Esophagus squamous epithelium (tissue), 5 donors: Measurements from ENCODE around the gene TSPAN14. TPM values are rescaled to one million over a fixed set of nuclear protein-coding genes. Genes with fewer than 3 reads are reported as not detected.

Experiments used
- DNase-seq: peaks from one replicate; lab custom pipeline; 2025; lab: John Stamatoyannopoulos, UW
- H3K27ac ChIP-seq, 4 donors: fragments of 200-600 bp; sonication (generic); one replicate each; pipeline ENCODE4 v1.5.1; 2016 to 2019; ENCODE audit warnings: mild to moderate bottlenecking in 1 of 4
- H3K27me3 ChIP-seq, 4 donors: fragments of 200-600 bp; sonication (generic); 1 replicate in 3 of 4; 2 replicates in 1 of 4; pipeline versions ENCODE4 v1.5.1 to v1.6.0; 2017 to 2021; ENCODE audit warnings: antibody characterized with exemption in 1 of 4
- H3K36me3 ChIP-seq, 3 donors: fragments of 200-600 bp; sonication (generic); one replicate each; pipeline ENCODE4 v1.5.1; 2016 to 2019
- H3K4me1 ChIP-seq, 3 donors: fragments of 200-600 bp; sonication (generic); one replicate each; pipeline ENCODE4 v1.5.1; 2017 to 2019
- H3K4me3 ChIP-seq, 4 donors: fragments of 200-600 bp; sonication (generic); 1 replicate in 3 of 4; 2 replicates in 1 of 4; pipeline ENCODE4 v1.5.1; 2016 to 2019; ENCODE audit warnings: mild to moderate bottlenecking in 2 of 4, moderate library complexity in 1 of 4
- H3K9me3 ChIP-seq, 3 donors: fragments of 200-600 bp; sonication (generic); one replicate each; pipeline ENCODE4 v1.5.1; 2016 to 2019
- POLR2A ChIP-seq, 4 donors: fragments of 450-650 bp; IDR thresholded peaks; one replicate each; pipeline ENCODE4 v1.6.1; 2017; ENCODE audit warnings: antibody characterized with exemption in 4 of 4, mild to moderate bottlenecking in 4 of 4, moderate library complexity in 3 of 4
- WGBS, 2 donors: methylation state at CpG; one replicate each; pipeline ENCODE4 v1.1.5; 2018; 5-methylcytosine and 5-hydroxymethylcytosine counted together
- intact Hi-C: fragments of 100-400 bp; cut with DNase I; formaldehyde crosslinking; loops from one replicate; pipeline ENCODE4 v1.15.0; 2022
- total RNA-seq, 4 donors: library from RNA; depleted of rRNA; stranded (reverse); fragments of >200 nt; gene quantifications; one replicate each; pipeline ENCODE4 v1.1.0, GENCODE V29; 2016
- TF ChIP-seq, protein P1 (sequence below), 6 experiments: fragments of 450-650 bp in 4 of 6; fragments of 200-600 bp in 2 of 6; sonication (generic) in 2 of 6; IDR thresholded peaks; one replicate each; pipeline ENCODE4 v1.5.1; 2016 to 2019; ENCODE audit warnings: antibody characterized with exemption in 6 of 6, mild to moderate bottlenecking in 4 of 6, moderate library complexity in 4 of 6
- donor health status: DM: yes; HTN: yes; CAD: no.

TSPAN14 gene
- total RNA-seq, 4 donors from 2014 or later: 66.4 to 118 (median 89.8) TPM

DNA sequence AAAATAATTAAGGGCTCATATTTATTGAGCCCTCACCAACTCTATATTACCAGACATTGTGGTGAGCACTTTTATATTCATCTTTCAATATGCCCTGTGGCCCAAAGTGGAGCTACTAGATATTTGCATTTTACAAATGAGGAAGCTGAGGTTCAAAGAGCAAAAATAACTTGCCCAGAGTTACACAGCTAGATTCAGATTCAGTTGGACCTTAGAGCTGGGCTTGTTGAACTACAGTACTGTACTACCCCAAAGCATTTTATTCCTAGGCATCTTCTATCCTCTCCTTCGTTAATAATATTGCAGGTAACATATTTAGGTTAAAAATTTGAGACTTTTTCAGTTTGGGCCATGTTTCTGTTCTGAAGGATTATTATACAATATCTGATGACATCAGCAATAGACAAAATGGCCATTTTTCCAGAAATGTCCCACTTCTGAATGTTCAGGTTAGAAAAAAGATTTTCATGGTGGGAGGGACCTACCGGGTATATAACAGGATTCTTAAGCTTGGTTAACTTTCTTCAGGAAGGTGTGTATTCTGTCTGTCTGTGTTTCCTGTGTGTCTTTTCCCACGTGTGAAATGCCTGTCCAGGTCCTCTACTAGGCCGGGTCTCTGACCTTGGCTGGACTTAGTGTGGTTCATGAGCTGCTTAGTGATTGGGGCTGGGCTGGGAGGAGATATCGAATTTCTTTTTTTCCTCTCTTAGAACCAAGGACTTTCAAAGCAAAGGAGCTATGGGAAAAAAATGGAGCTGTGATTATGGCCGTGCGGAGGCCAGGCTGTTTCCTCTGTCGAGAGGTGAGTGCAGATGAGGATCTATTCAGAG is 32.2 kb upstream of the TSPAN14 start:
- WGBS, 2 donors: 80 to 83% methylated on average over 6 to 8 of the region's 8 CpGs
- Histone ChIP-seq H3K4me1 (peaks cover 0 to 27% (median 0%) of the 10 kb centered on the region in 3 donors), H3K27me3 (no peaks in the 10 kb centered on the region), H3K27ac (no peak overlapping the region), H3K9me3 (no peaks in the 10 kb centered on the region), H3K36me3 (peaks cover 9 to 71% (median 23%) of the 10 kb centered on the region in 3 donors), H3K4me3 (no peak overlapping the region)
- TF ChIP-seq, protein P1, sequence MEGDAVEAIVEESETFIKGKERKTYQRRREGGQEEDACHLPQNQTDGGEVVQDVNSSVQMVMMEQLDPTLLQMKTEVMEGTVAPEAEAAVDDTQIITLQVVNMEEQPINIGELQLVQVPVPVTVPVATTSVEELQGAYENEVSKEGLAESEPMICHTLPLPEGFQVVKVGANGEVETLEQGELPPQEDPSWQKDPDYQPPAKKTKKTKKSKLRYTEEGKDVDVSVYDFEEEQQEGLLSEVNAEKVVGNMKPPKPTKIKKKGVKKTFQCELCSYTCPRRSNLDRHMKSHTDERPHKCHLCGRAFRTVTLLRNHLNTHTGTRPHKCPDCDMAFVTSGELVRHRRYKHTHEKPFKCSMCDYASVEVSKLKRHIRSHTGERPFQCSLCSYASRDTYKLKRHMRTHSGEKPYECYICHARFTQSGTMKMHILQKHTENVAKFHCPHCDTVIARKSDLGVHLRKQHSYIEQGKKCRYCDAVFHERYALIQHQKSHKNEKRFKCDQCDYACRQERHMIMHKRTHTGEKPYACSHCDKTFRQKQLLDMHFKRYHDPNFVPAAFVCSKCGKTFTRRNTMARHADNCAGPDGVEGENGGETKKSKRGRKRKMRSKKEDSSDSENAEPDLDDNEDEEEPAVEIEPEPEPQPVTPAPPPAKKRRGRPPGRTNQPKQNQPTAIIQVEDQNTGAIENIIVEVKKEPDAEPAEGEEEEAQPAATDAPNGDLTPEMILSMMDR (IDR thresholded peaks at IDR 0.05): no peak
- no peak for TF ChIP-seq POLR2A (IDR thresholded peaks at IDR 0.05)
- intact Hi-C loops: no loop called here
- DNase-seq: no peak

DNA sequence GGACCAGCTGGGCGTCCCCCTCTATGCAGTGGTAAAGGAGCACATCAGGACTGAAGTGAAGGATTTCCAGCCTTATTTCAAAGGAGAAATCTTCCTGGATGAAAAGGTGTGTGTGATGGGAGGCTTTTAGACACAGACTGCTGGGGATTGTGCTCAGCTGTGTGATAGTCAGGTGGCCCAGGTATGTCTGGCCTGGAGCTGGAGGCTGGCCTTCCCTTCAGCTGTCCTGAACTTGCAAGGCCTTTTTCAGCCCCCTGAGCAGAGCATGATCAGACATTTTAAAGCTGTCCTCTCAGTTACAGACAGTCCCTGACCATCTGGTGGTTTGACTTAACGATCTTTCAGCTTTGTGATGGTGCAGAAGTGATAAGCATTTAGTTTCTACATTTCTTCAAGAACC is 28.2 kb upstream of the TSPAN14 start:
- no peak for DNase-seq
- intact Hi-C loops: no loop called here
- Histone ChIP-seq H3K27ac (no peak overlapping the region), H3K4me3 (no peak overlapping the region), H3K36me3 (peaks cover 9 to 91% (median 34%) of the 10 kb centered on the region in 3 donors), H3K4me1 (peaks cover 0 to 23% (median 4%) of the 10 kb centered on the region in 3 donors), H3K27me3 (no peaks in the 10 kb centered on the region), H3K9me3 (no peaks in the 10 kb centered on the region)
- TF ChIP-seq POLR2A (IDR thresholded peaks at IDR 0.05): no peak
- TF ChIP-seq, protein P1 (IDR thresholded peaks at IDR 0.05): no peak
- WGBS, 2 donors: 83 to 93% methylated on average over 1 of the region's 2 CpGs

DNA sequence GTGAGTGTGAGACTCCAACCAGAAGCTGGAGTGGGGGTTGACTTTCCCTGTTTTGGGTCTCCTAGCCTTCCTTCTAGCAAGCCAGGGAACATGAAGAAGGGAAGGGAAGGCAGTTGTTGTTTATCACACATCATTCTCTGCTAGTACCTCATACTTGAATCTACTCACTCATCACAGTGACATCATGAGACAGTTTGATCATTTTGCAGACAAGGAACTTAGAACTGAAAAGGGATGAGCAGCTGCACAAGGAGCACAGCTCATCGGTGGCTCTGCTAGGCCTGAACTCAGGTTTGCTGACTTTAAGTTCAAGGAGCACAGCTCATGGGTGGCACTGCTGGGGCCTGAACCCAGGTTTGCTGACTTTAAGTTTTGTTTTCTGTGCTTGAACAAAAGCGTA is 26.6 kb upstream of the TSPAN14 start:
- peaks cover 9 to 91% (median 20%) of the 10 kb centered on the region in 3 donors for H3K36me3 ChIP-seq
- no peak overlapping the region for H3K27ac ChIP-seq
- H3K4me1 ChIP-seq: peaks cover 0 to 23% (median 4%) of the 10 kb centered on the region in 3 donors
- TF ChIP-seq, protein P1 (IDR thresholded peaks at IDR 0.05): no peak
- TF ChIP-seq POLR2A (IDR thresholded peaks at IDR 0.05): no peak
- intact Hi-C loops: no loop called here
- no peak overlapping the region for H3K4me3 ChIP-seq
- 90 to 94% methylated on average over 2 of the region's 2 CpGs for WGBS, 2 donors
- H3K27me3 ChIP-seq: no peaks in the 10 kb centered on the region
- no peak for DNase-seq
- H3K9me3 ChIP-seq: no peaks in the 10 kb centered on the region

DNA sequence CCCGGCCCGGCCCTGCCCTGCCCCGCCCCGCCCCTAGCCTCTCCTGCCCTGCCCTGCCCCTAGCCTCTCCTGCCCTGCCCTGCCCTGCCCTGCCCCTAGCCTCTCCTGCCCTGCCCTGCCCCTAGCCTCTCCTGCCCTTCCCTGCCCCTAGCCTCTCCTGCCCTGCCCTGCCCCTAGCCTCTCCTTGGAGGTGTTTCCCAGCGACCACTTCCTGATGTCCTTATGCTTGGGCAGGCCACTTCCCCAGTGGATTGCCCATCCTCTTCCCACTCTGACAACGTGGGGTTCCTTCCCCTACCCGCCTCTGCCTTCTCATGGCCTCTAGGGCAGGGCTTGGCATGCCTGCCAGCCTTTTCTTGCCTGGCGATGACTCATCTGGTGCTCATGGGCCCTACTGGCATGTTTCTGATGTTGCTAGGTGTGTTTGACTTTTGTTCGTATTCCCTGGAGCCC is 24.6 kb upstream of the TSPAN14 start:
- no peaks in the 10 kb centered on the region for H3K9me3 ChIP-seq
- no peak overlapping the region for H3K4me3 ChIP-seq
- intact Hi-C loops: no loop called here
- peaks cover 0 to 91% (median 12%) of the 10 kb centered on the region in 3 donors for H3K36me3 ChIP-seq
- peaks cover 0 to 23% (median 4%) of the 10 kb centered on the region in 3 donors for H3K4me1 ChIP-seq
- no peak for DNase-seq
- no peaks in the 10 kb centered on the region for H3K27me3 ChIP-seq
- WGBS, 2 donors: 14 to 22% methylated on average over 4 to 9 of the region's 9 CpGs
- no peak for TF ChIP-seq POLR2A (IDR thresholded peaks at IDR 0.05)
- TF ChIP-seq, protein P1 (IDR thresholded peaks at IDR 0.05): peak in 2 of 6 experiments; percentile 32 to 39
- H3K27ac ChIP-seq: peak overlapping the region; percentile 68 to 81 (median 76)

DNA sequence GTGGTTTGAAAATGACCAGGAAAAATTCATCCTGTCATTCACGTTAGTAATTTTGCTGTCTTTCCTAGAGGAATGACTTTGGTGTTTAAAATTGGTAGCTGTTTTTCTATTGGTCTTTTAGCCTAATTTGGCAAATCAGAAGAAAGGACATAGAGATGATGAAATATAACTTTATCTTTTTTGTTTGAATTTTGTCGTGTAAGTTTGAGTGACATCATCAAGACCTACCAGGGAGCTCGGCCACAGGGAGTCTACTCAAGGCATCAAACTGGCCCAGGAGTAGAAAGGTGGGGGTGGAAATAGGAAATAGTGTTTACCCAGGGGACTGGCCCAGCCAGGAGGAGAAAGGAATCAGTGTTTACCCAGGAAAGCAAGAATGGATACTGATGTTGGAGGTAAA is 21.0 kb upstream of the TSPAN14 start:
- intact Hi-C loops: no loop called here
- no peak for DNase-seq
- no peak overlapping the region for H3K4me3 ChIP-seq
- peaks cover 0 to 39% (median 4%) of the 10 kb centered on the region in 3 donors for H3K4me1 ChIP-seq
- WGBS, 2 donors: 76 to 85% methylated on average over 3 of the region's 3 CpGs
- no peaks in the 10 kb centered on the region for H3K9me3 ChIP-seq
- H3K27ac ChIP-seq: no peak overlapping the region
- no peaks in the 10 kb centered on the region for H3K27me3 ChIP-seq
- TF ChIP-seq, protein P1 (IDR thresholded peaks at IDR 0.05): no peak
- no peak for TF ChIP-seq POLR2A (IDR thresholded peaks at IDR 0.05)
- peaks cover 0 to 61% (median 4%) of the 10 kb centered on the region in 3 donors for H3K36me3 ChIP-seq
